ENCODE results near the gene ZNF774. TPM values are rescaled to one million over a fixed set of nuclear protein-coding genes. Genes with fewer than 3 reads are reported as not detected.

The ZNF774 gene
- total and polyA plus RNA-seq, 2 of the 8 experiments (the other 6 are each of a cell fraction or from before 2014, with no cell fraction given): 0.82 to 2.6 TPM

DNA sequence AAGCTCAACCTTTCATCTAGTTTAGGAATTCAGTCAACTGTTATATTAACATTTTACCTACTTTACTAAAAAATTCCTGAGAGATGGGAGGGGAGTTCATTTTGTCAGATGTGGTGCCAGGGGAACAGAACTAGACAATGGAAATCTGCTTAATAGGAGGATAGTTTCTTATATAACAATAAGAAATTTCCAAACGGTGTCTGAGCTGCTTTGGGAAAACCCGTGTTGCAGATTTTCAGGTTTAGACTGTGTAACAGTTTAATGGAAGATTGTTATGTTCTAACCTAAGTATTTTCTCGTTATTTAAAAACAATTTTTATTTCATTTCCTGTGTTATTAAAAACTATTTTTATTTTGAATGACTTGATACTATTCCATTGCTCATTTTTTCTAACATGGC lies 55.3 kb downstream of the ZNF774 start:
- no peak for FAIRE-seq
- TF ChIP-seq JUND (IDR thresholded peaks at IDR 0.05; ENCODE audit: low read length) (no peak), SP1 (IDR thresholded peaks at IDR 0.05; ENCODE audit: low read depth, low read length) (no peak), KDM4A (IDR thresholded peaks at IDR 0.05; ENCODE audit: low read depth, low read length, severe bottlenecking) (no peak), TAF1 (IDR thresholded peaks at IDR 0.05; ENCODE audit: low read depth, low read length) (no peak), TCF12 (IDR thresholded peaks at IDR 0.05; ENCODE audit: low read depth, low read length) (no peak), RNF2 (IDR thresholded peaks at IDR 0.05; ENCODE audit: borderline replicate concordance, low read depth, low read length, missing control alignments, poor library complexity, severe bottlenecking) (no peak), SRF (IDR thresholded peaks at IDR 0.05; ENCODE audit: low read depth, low read length) (no peak), KDM1A (IDR thresholded peaks at IDR 0.05; ENCODE audit: borderline replicate concordance, low read length) (no peak)

More for the DNA sequence above, 55.3 kb downstream of the ZNF774 start:
- ChIA-PET POLR2A (ENCODE audit: partially characterized antibody) (interaction anchor here (0.6 to 1.6 kb wide), 5 partner anchors 11 to 310 kb away, joined by 3 to 6 read pairs (median 4); partner anchors contain the start of genes BLM and IQGAP1), CTCF (ENCODE audit: partially characterized antibody) (interaction anchor here (0.5 to 1.4 kb wide), 4 partner anchors 16 to 371 kb away, joined by 3 read pairs; no protein-coding TSS in a partner anchor)
- Histone ChIP-seq H3K79me1 (ENCODE audit: low read depth, low read length) (no peaks in the 10 kb centered on the region), H4K91ac (replicated peaks; ENCODE audit: insufficient read length, low read length) (no peak overlapping the region), H3K9ac (replicated peaks in 1 of 4; ENCODE audit: extremely low read depth in 1 of 4, low read depth in 3 of 4, low read length in 3 of 4) (no peak overlapping the region), H3K56ac (replicated peaks; ENCODE audit: insufficient read length, low read depth, low read length) (no peak overlapping the region), H2BK120ac (replicated peaks; ENCODE audit: low read depth, low read length) (no peak overlapping the region), H2AK5ac (ENCODE audit: low read depth, low read length) (no peak overlapping the region), H3K36me3 (ENCODE audit: control insufficient read depth in 2 of 4, insufficient read depth in 4 of 4, low read length in 3 of 4) (no peaks in the 10 kb centered on the region), H2BK5ac (ENCODE audit: low read depth, low read length) (no peak overlapping the region), H3K27me3 (replicated peaks in 1 of 4; ENCODE audit: control insufficient read depth in 3 of 4, extremely low read depth in 1 of 4, insufficient read depth in 3 of 4, low read length in 3 of 4) (no peaks in the 10 kb centered on the region), H3K18ac (ENCODE audit: extremely low read depth, low read length) (no peak overlapping the region), H3K14ac (ENCODE audit: insufficient read length) (no peak overlapping the region), H3K23ac (ENCODE audit: insufficient read length) (no peak overlapping the region), H3K27ac (ENCODE audit: low read depth, low read length) (no peak overlapping the region), H2BK12ac (ENCODE audit: low read depth, low read length) (no peak overlapping the region), H4K5ac (ENCODE audit: insufficient read length, low read depth, low read length) (no peak overlapping the region), H2BK15ac (ENCODE audit: low read length) (no peak overlapping the region), H3K4me3 (ENCODE audit: extremely low read depth in 1 of 4, insufficient read depth in 2 of 4, low read depth in 3 of 4, low read length in 4 of 4) (no peak overlapping the region), H4K20me1 (replicated peaks in 1 of 2; ENCODE audit: control insufficient read depth in 1 of 2, insufficient read depth in 2 of 2, low read length in 2 of 2) (no peaks in the 10 kb centered on the region), H3K79me2 (ENCODE audit: control insufficient read depth in 1 of 2, insufficient read depth in 2 of 2, low read length in 2 of 2) (peaks cover 12 to 82% of the 10 kb centered on the region in 2 experiments), H3K4me1 (replicated peaks in 1 of 4; ENCODE audit: control insufficient read depth in 3 of 4, insufficient read depth in 4 of 4, low read length in 3 of 4) (peaks cover 2 to 16% (median 10%) of the 10 kb centered on the region in 4 experiments; a peak in 6 of 7 replicates), H3K4ac (replicated peaks; ENCODE audit: insufficient read length, low read depth, low read length) (no peak overlapping the region), H3K23me2 (ENCODE audit: low read depth, low read length) (no peaks in the 10 kb centered on the region), H3K9me3 (ENCODE audit: insufficient read depth in 2 of 2, low read depth in 1 of 2, low read length in 1 of 2) (peaks cover 0 to 2% of the 10 kb centered on the region in 2 experiments; a peak in 1 of 4 replicates), H4K8ac (ENCODE audit: extremely low read depth, insufficient read depth, low read length) (no peak overlapping the region), H3K4me2 (ENCODE audit: insufficient read depth in 1 of 2, low read depth in 2 of 2, low read length in 2 of 2) (no peak overlapping the region), H2AFZ (ENCODE audit: low read length) (no peak overlapping the region), H2BK20ac (ENCODE audit: low read length) (no peak overlapping the region)
- no peak for DNase-seq (ENCODE audit: low read depth in 1 of 2, low spot score in 2 of 2)
- WGBS, 2 experiments (ENCODE audit: extremely low coverage in 1 of 2, insufficient coverage in 1 of 2, insufficient read length in 1 of 2, insufficient replicate concordance in 2 of 2, low coverage in 1 of 2, low lambda C conversion rate in 2 of 2, missing lambda C conversion rate in 1 of 2): 88% methylated on average over 3 of the region's 3 CpGs; no CpG with 5 or more reads in 1 of the 2 experiments

All from H1 (cell line).